ENCODE measurements around the gene MYO19. TPM values are rescaled to one million over a fixed set of nuclear protein-coding genes. Genes with fewer than 3 reads are reported as not detected.

MYO19 gene
- total and polyA plus RNA-seq, 2 of the 4 experiments (the other 2 are of a cell fraction), result 35.8 to 55.6 TPM

DNA sequence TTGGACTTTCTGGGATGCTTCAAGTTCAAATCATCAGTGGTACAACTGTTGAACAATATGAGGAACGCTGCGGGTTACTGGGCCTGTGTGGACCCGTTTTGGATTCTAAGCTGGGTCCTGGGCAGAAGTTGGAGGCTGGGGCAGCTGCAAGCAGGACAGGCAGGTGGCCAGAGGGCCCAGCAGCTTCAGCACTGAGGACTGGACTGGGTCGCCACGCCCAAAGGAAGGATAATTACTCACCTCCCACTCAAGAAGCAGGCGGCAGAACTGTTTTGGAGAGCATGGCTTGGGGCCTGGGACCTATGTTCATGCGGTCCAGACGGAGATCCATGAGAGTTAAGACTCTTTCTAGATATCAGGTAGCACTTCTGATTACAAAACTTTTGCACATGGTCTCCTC, 49.6 kb downstream of the MYO19 start:
- Histone ChIP-seq H2AK9ac (replicated peaks; ENCODE audit: low read depth, low read length, poor library complexity) (no peak overlapping the region), H2AK5ac (ENCODE audit: low read depth, low read length) (no peak overlapping the region), H3K14ac (replicated peaks; ENCODE audit: low read depth, low read length) (no peak overlapping the region), H3K4me2 (ENCODE audit: low read depth, low read length) (no peak overlapping the region), H3K23ac (ENCODE audit: low read depth, low read length) (no peak overlapping the region), H3K18ac (ENCODE audit: low read depth, low read length) (no peak overlapping the region), H3K9me1 (ENCODE audit: insufficient read depth, low read length) (0 out of 2 replicates have a peak, but pooled peaks cover 9% of the 10 kb centered on the region), H3K56ac (ENCODE audit: extremely low read depth, insufficient read depth, low read length) (no peak overlapping the region), H3K27me3 (ENCODE audit: control insufficient read depth, insufficient read depth, low read length) (peaks cover 7% of the 10 kb centered on the region; the same call in 1 of the 2 replicates), H4K5ac (ENCODE audit: low read depth, low read length) (no peak overlapping the region), H3K4me3 (ENCODE audit: insufficient read depth, low read depth, low read length) (no peak overlapping the region), H2BK120ac (ENCODE audit: low read depth, low read length) (no peak overlapping the region), H2BK5ac (ENCODE audit: low read depth, low read length, poor library complexity, severe bottlenecking) (no peak overlapping the region), H4K8ac (ENCODE audit: low read depth in 2 of 2, low read length in 2 of 2) (no peak overlapping the region), H3K79me1 (ENCODE audit: low read depth in 1 of 2, low read length in 2 of 2) (peaks cover 8 to 21% of the 10 kb centered on the region in 2 experiments; a peak in 2 of 4 replicates), H3K9me3 (ENCODE audit: control insufficient read depth, insufficient read depth, low read length) (no peaks in the 10 kb centered on the region), H3K9ac (ENCODE audit: low read depth, low read length) (no peak overlapping the region), H2AFZ (replicated peaks; ENCODE audit: low read length, poor library complexity) (no peak overlapping the region), H3K4ac (ENCODE audit: low read depth, low read length) (no peak overlapping the region), H4K20me1 (ENCODE audit: insufficient read depth, low read length) (no peaks in the 10 kb centered on the region), H3K36me3 (ENCODE audit: control insufficient read depth, insufficient read depth, low read length) (no peaks in the 10 kb centered on the region), H3K27ac (ENCODE audit: insufficient read depth, low read length) (no peak overlapping the region), H3K4me1 (ENCODE audit: control insufficient read depth, insufficient read depth, low read length) (0 out of 2 replicates have a peak, but pooled peaks cover 1% of the 10 kb centered on the region), H2BK15ac (ENCODE audit: low read depth, low read length) (no peak overlapping the region), H2BK20ac (ENCODE audit: low read depth, low read length) (no peak overlapping the region), H4K91ac (ENCODE audit: insufficient read depth, low read depth, low read length) (no peak overlapping the region)
- TF ChIP-seq USF2 (IDR thresholded peaks at IDR 0.05; ENCODE audit: low read depth, low read length) (no peak), SMC3 (IDR thresholded peaks at IDR 0.05; ENCODE audit: low read depth, low read length) (no peak), RFX5 (IDR thresholded peaks at IDR 0.05; ENCODE audit: low read depth, low read length) (no peak), RAD21 (IDR thresholded peaks at IDR 0.05; ENCODE audit: low read length) (no peak), POLR2A (IDR thresholded peaks at IDR 0.05; ENCODE audit: low read depth, low read length) (no peak), ELK1 (IDR thresholded peaks at IDR 0.05; ENCODE audit: borderline replicate concordance, low read depth, low read length) (no peak), BHLHE40 (IDR thresholded peaks at IDR 0.05; ENCODE audit: low read depth, low read length) (no peak), MAZ (IDR thresholded peaks at IDR 0.05; ENCODE audit: borderline replicate concordance, low read depth, low read length) (no peak), MXI1 (IDR thresholded peaks at IDR 0.05; ENCODE audit: borderline replicate concordance, low read depth, low read length) (no peak), CEBPB (IDR thresholded peaks at IDR 0.05; ENCODE audit: low read depth, low read length) (no peak), CHD1 (IDR thresholded peaks at IDR 0.05; ENCODE audit: low read depth, low read length) (no peak), FOS (IDR thresholded peaks at IDR 0.05; ENCODE audit: low read depth, low read length) (no peak), RCOR1 (IDR thresholded peaks at IDR 0.05; ENCODE audit: insufficient replicate concordance, low read length) (no peak), MAFK (IDR thresholded peaks at IDR 0.05; ENCODE audit: low read depth, low read length) (no peak), NFE2L2 (IDR thresholded peaks at IDR 0.05; ENCODE audit: low read depth, low read length) (no peak)
- TF ChIP-seq, protein P1, sequence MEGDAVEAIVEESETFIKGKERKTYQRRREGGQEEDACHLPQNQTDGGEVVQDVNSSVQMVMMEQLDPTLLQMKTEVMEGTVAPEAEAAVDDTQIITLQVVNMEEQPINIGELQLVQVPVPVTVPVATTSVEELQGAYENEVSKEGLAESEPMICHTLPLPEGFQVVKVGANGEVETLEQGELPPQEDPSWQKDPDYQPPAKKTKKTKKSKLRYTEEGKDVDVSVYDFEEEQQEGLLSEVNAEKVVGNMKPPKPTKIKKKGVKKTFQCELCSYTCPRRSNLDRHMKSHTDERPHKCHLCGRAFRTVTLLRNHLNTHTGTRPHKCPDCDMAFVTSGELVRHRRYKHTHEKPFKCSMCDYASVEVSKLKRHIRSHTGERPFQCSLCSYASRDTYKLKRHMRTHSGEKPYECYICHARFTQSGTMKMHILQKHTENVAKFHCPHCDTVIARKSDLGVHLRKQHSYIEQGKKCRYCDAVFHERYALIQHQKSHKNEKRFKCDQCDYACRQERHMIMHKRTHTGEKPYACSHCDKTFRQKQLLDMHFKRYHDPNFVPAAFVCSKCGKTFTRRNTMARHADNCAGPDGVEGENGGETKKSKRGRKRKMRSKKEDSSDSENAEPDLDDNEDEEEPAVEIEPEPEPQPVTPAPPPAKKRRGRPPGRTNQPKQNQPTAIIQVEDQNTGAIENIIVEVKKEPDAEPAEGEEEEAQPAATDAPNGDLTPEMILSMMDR (conservative IDR thresholded peaks at IDR 0.05; ENCODE audit: low read depth, low read length), result no peak
- BruUV-seq (replicated peaks), result no TSS peak
- DNase-seq, result no peak
- dilution Hi-C loops (cut with HindIII; ENCODE audit: low sequenced_read_pairs, unreplicated experiment), result no loop called here
- in situ Hi-C loops (cut with MboI; ENCODE audit: low sequenced_read_pairs), result no loop called here
- intact Hi-C loops (cut with micrococcal nuclease), result no loop called here
- ChIA-PET POLR2A (ENCODE audit: unreplicated experiment) (no interaction called here), CTCF (no interaction called here)
- 40% methylated on average over 1 of the region's 8 CpGs; no CpG with 5 or more reads in 1 of the 2 experiments for WGBS, 2 experiments (ENCODE audit: extremely low coverage in 2 of 2, insufficient read length in 1 of 2)
- ATAC-seq (ENCODE audit: low read depth), result no peak

Measured in IMR-90 (cell line).